ENCODE data around the gene GIPC2.

DNA sequence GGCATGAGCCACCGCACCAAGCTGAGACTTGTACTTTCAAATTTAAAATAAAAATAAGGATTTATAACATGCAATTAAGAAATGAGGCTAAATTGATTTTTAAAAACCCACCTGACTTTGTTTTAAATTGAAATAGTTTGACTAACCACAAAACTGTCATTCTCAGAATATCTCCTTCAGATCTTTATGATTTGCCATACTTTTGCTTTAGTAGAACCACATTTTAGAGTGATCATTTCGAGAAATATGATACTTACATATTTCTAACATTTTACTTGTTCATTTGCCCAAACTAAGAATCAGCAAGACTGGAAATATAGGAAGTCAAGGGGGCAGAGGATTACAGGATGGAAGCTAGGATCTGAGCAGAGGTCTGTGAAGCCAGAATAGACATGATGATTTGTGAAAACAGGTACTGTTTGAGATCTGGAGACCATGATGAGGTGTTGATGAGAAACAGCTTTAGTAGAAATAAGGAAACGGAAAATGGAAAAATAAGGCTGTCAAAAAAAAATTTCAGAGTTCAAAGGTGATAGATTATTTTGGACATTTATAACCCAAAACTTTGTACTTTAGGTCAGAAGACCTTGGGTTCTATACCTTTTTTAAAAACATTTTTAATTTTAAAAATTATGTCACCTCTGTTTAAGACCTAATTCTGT is 44.8 kb downstream of the GIPC2 start:
- TF ChIP-seq, protein P1, sequence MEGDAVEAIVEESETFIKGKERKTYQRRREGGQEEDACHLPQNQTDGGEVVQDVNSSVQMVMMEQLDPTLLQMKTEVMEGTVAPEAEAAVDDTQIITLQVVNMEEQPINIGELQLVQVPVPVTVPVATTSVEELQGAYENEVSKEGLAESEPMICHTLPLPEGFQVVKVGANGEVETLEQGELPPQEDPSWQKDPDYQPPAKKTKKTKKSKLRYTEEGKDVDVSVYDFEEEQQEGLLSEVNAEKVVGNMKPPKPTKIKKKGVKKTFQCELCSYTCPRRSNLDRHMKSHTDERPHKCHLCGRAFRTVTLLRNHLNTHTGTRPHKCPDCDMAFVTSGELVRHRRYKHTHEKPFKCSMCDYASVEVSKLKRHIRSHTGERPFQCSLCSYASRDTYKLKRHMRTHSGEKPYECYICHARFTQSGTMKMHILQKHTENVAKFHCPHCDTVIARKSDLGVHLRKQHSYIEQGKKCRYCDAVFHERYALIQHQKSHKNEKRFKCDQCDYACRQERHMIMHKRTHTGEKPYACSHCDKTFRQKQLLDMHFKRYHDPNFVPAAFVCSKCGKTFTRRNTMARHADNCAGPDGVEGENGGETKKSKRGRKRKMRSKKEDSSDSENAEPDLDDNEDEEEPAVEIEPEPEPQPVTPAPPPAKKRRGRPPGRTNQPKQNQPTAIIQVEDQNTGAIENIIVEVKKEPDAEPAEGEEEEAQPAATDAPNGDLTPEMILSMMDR (IDR thresholded peaks at IDR 0.05): no peak
- no peak for TF ChIP-seq POLR2A (IDR thresholded peaks at IDR 0.05)
- no peak for TF ChIP-seq POLR2AphosphoS5 (IDR thresholded peaks at IDR 0.05)
- TF ChIP-seq EP300 (IDR thresholded peaks at IDR 0.05): no peak

Data from sigmoid colon (tissue), 4 donors.